HG03520 (cell line): ENCODE results near the gene CDH13.

Experiments used
- ATAC-seq: cut with Tn5 transposase; IDR thresholded peaks from one replicate; pipeline ENCODE4 v1.9.1; 2021; ENCODE audit warnings: mild to moderate bottlenecking, moderate library complexity; ENCODE audit not compliant: unreplicated experiment

The CDH13 gene

GRCh38 chr16:82626791-82627261, at the start of gene CDH13:
Gene CDH13, plus strand, starts transcription at chr16:82626969.
- no peak for ATAC-seq

- ATAC-seq, result no peak
Measured at GRCh38 chr16:82580298-82580890, 46.4 kb upstream of the CDH13 start.

DNA sequence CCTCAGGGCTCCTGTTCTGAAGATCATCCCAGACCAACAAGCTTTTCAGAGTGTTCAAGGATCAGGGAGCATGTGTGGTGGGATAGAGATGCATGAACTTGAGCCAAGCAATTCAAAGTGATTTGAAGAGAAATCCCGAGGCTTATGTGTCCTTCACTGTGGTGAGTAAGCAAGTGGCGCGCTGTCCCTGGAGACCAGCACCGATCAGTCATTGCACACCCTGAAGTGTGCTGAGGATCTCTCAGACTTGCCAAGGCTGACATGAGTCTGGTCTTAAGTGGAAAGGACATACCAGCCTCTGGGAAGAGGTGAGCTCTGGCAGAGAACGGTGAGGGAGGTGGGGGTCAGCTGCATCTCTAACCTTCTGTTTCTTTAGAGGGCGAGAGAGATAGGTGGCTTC, 43.8 kb upstream of the CDH13 start:
- no peak for ATAC-seq

- ATAC-seq, result no peak
Measured at GRCh38 chr16:82583422-82583821, 43.3 kb upstream of the CDH13 start.

DNA sequence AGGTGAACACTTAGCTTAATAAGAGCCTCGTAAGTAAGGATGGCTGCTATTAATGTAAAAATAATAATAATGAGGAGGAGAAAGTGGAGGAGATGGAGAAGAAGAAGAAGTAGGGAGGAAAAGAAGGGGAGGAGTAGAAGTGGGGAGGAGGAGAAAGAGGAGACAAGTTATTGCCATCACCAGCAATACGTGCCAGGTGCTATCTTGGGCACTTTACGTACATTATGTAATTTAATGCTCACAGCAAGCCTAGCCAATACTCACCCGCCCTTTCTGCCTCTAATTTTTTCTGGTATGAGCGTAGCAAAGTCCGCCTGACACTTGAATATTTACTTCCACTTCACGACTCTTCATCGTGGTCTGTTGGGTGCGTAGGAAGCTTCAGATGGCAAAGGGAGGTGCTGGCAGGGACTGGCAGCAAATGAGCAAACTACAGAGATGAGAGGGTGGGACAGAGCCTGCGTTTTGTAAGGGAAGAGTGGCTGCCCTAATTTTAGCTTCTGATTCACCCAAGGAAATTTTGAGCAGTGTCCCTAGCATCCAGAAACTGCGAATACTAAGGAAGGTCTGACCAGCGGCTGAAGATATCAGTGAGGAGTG, 42.1 kb upstream of the CDH13 start:
- no peak for ATAC-seq

GRCh38 chr16:82585675-82586074, 41.1 kb upstream of the CDH13 start:
- ATAC-seq, result no peak

GRCh38 chr16:82586130-82586529, 40.6 kb upstream of the CDH13 start:
- no peak for ATAC-seq

DNA sequence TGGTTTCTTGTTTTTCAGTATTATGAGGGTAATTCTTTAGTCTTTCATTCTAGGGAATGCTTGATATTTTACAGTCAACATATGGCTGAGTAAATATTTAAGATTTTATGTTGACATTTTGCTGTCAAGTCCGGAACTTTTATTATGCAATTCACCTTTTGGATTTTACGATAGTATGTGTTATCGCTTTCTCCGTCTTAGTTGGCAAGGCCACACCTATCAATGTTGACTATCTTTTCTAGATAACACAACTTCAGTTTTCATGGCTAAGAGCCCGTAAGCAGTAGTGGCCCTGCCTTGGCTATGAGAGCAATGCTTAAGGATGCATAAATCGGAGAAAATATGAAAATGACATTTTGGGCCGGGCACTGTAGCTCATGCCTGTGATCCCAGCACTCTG, 39.5 kb upstream of the CDH13 start:
- ATAC-seq, result no peak

DNA sequence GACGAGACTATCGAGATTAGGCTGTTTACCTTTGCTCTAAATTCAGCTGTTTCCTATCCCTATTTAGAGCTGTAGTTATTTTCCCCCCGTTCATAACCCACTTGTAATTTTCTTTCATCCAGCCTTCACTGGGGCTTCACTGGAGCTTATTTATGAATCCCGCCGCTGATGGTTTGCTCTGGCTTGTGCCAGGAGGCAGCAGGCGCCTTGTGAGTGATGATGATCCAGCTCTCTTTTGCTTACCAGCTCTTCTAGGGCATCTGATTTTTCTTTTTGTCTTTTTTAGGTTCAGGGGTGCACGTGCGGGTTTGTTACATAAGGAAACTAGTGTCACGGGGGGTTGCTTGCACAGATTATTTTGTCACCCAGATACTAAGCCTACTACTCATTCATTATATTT, 37.4 kb upstream of the CDH13 start:
- no peak for ATAC-seq

DNA sequence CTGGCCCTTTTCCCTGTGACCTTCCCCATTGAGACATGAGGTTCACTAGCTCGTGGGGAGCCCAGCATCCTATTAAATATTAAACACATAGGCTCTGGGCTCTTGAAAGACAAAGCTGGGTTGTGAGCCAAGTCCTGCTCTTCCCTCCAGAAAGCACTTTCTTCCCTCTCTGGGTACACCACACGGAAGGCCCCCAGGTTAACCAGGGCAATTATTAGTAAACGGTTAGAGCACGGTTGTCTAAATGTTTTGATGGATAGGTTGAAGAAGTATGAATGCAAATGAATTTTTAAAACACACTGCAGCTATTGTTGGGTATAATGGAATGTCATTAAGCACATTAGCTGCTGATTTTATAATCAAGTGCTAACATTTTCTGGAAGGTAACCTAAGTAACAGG, 32.7 kb upstream of the CDH13 start:
- ATAC-seq, result no peak

- no peak for ATAC-seq
Measured at GRCh38 chr16:82598771-82599170, 28.0 kb upstream of the CDH13 start.

GRCh38 chr16:82601989-82602640, 24.7 kb upstream of the CDH13 start:
- no peak for ATAC-seq

DNA sequence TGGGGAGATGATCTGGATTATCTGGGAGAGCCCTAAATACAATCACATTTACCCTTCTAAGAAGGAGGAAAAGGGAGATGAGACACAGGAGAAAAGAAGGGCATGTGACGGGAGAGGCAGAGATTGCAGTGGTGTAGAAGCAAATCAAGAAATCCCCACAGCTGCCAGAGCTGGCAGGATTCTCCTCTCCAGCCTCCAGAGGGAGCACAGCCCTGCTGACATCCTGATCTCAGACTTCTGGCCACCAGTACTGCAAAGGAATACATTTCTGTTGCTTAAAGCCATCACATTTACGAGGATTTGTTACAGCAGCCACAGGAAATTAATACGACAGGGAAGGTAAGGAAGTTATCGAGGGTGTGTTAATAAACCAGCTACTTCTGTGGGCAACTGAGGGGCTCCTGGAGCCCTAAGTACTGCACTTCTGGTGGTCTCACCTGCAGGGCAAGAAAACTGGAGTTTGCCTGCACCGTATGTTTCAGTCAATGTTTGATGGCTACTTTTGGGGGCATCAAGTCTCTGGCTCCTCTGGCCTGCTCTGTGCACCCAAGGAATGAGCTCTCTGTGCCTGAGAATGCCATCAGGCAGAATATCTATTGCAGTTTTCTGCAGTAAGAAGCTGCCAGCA, 22.9 kb upstream of the CDH13 start:
- ATAC-seq, result no peak

GRCh38 chr16:82605076-82605475, 21.7 kb upstream of the CDH13 start:
- ATAC-seq, result no peak

- no peak for ATAC-seq
Measured at GRCh38 chr16:82605863-82606620, 20.7 kb upstream of the CDH13 start.

DNA sequence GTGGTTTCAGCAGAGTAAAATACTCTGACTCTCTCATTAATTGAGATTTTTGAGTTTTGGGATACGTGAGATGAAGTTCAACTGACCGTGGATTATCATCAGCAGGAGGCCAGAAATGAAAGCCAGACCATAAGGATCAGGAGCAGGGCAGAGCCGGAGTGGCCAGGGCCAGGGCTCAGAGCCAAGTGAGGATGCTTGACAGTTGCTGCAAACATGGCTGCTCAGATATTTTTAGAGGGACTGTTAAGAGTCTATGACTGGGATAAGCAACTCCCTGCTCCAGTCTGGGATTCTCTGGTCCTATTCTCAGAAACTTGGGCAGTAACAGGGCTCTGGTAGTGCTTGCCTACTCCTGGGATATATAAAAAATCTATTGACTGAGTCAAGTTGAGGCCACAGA, 17.6 kb upstream of the CDH13 start:
- ATAC-seq, result no peak

GRCh38 chr16:82612263-82612662, 14.5 kb upstream of the CDH13 start:
- ATAC-seq, result no peak

- ATAC-seq, result no peak
Measured at GRCh38 chr16:82616356-82616755, 10.4 kb upstream of the CDH13 start.

- ATAC-seq, result no peak
Measured at GRCh38 chr16:82621781-82622180, 5.0 kb upstream of the CDH13 start.

DNA sequence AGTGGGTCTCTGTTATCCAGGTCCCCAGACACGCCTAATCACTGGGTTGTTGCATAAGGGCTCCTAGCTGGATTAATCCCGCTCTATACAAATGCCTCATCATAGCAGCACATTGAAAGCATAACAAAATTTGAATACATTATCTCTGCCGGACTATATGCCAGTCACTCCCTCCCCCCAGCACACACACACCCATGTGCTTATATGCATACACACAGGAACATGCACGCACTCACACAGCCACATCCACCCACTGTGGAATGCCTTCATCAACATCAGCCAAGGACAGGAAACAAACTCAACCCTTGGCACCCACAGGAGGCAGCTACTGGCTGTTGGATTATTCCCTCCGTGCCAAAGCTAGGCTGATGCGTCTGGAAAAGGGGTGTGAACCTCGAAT, 3.5 kb upstream of the CDH13 start:
- ATAC-seq, result no peak
